ENCODE measurements around the gene TRAPPC3.
A peak's percentile ranks its signal among the peaks of the same experiment; 100 is the strongest.
"Not testable (repeated sequence)": the region's sequence is repeated elsewhere in the genome, so short reads cannot be mapped to it uniquely, and the experiment has no call there.

The TRAPPC3 gene

GRCh38 chr1:36166136-36166535 is 16.9 kb upstream of the TRAPPC3 start:
- DNase-seq, result no peak

- no peak for DNase-seq
Measured at GRCh38 chr1:36165145-36165544, 15.9 kb upstream of the TRAPPC3 start.

GRCh38 chr1:36164361-36164760 is 15.1 kb upstream of the TRAPPC3 start:
- no peak for DNase-seq

- no peak for DNase-seq
Measured at GRCh38 chr1:36163426-36163825, 14.1 kb upstream of the TRAPPC3 start.

- no peak for DNase-seq
Measured at GRCh38 chr1:36162680-36163239, 13.5 kb upstream of the TRAPPC3 start.

GRCh38 chr1:36161641-36162531 is 12.6 kb upstream of the TRAPPC3 start:
- DNase-seq, result no peak

GRCh38 chr1:36160949-36161485 is 11.7 kb upstream of the TRAPPC3 start:
- no peak for DNase-seq

- no peak for DNase-seq
Measured at GRCh38 chr1:36160388-36160948, 11.2 kb upstream of the TRAPPC3 start.

- no peak for DNase-seq
Measured at GRCh38 chr1:36159614-36160387, 10.5 kb upstream of the TRAPPC3 start.

GRCh38 chr1:36158827-36159252 is 9.6 kb upstream of the TRAPPC3 start:
- not testable (repeated sequence) for DNase-seq

GRCh38 chr1:36157973-36158826 is 8.9 kb upstream of the TRAPPC3 start:
- no peak for DNase-seq

- peak; percentile 68 for DNase-seq
Measured at GRCh38 chr1:36157115-36157903, 8.0 kb upstream of the TRAPPC3 start.

- peak; percentile 86 for DNase-seq
Measured at GRCh38 chr1:36156329-36157114, 7.2 kb upstream of the TRAPPC3 start.

- peak; percentile 90 for DNase-seq
Measured at GRCh38 chr1:36155408-36156328, 6.4 kb upstream of the TRAPPC3 start, which contains the start of gene MAP7D1. TSS of gene MAP7D1 (plus strand) at chr1:36156160. CDS start at chr1:36156418, 258 bp downstream.

GRCh38 chr1:36154765-36155407 is 5.6 kb upstream of the TRAPPC3 start:
- no peak for DNase-seq

- no peak for DNase-seq
Measured at GRCh38 chr1:36154335-36154734, 5.0 kb upstream of the TRAPPC3 start.

- no peak for DNase-seq
Measured at GRCh38 chr1:36153476-36153875, 4.2 kb upstream of the TRAPPC3 start.

GRCh38 chr1:36151845-36152203 is 2.5 kb upstream of the TRAPPC3 start:
- DNase-seq, result no peak

All from NCI-H526 treated with DMSO at 0.1 percent for 48 hours (cell line).